Kasumi-1 (cell line): Measurements from ENCODE around the gene PCDHGA12.

Source experiments
- DNase-seq, 2 experiments: peaks; one replicate each; lab custom pipeline; 2025; lab: John Stamatoyannopoulos, UW

The PCDHGA12 gene

DNA sequence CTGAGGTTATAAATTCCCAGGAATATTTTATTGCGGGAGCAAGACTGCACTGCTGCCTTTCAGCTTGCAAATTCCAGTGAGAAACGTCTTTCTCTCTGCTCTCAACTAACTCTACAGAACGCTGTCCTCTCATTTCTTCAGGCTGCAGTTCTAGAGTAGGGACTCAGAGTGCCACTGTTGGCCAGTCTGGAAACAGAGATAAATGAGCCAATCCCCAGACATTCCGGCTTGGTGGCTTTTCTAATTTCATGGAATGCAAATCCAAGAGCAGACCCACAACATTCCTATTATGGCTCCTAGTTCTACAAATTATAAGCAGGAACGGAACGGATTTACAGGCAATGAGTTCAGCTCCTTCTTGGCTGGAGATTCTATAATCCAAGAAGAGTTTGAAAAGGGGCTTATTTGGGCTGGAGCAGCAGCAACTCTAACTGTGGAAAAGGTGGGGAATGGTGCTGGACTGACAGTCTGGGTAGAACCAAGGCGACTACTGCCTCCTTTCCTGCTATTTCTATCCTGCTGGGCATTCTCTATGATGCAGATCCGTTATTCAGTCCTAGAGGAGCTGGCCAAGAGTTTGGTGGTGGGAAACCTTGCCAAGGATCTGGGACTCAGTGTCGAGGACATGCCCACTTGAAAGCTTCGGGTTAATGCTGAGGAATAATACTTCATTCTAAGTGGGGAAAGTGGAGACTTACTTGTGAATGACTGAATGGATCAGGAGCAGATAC, 9.3 kb downstream of the PCDHGA12 start:
- DNase-seq = no peak

DNA sequence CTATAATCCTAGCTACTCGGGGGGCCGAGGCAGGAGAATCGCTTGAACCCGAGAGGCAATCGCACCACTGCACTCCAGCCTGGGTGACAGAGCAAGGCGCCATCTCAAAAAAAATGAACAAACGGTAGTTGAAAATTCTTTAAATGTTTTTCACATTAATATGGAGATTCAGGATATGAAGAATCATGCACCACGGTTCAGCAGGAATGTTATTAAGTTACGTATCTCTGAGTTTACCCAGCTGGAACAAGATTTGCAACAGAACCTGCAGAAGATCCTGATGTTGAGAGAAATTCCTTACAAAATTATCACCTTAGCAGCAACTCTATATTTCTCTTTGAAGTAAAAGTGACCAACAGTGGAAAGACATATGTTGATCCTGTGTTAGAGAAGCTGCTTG, 10.0 kb downstream of the PCDHGA12 start:
- DNase-seq = no peak

DNA sequence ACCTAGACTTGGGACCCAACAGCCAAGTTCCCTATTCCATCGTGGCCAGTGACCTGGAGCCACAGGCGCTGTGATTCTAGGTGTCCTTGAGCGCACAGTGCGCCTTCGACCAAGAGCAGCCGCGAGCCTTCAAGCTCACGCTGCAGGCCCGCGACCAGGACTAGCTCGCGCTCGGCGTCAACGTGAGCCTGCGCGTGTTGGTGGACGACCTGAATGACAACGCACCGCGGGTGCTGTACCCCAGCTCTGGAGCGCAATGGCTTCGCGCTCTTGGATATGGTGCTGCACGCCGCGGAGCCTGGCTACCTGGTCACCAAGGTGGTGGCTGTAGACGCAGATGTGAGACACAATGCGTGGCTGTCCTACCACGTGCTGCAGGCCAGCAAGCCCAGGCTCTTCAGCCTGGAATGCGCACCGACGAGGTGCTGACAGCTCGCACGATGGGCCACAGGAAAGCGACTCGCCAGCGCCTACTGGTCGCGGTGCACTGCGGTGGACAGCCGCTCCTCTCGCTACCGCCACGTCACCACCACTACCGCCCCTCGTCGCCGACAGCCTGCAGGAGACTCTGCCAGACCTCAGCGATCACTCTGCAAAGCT, 11.4 kb downstream of the PCDHGA12 start:
- DNase-seq = no peak

DNA sequence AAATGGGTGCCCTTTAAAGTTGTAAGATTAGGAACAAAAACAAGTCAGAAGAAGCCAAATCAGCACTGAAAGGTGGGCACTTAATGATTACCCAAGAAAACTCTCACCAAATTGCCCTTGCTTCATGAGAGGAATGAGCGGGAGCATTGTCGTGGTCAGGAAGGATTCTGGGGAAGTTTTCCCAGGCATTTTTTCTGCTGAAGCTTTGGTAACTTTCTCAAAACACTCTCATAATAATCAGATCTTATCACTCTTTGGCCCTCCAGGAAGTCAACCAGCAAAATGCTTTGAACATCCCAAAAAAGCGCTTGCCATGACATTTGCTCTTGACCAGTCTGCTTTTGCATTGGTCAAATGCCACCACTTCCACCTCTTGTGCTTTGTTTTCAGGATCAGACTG, 35.0 kb downstream of the PCDHGA12 start:
- no peak for DNase-seq

DNA sequence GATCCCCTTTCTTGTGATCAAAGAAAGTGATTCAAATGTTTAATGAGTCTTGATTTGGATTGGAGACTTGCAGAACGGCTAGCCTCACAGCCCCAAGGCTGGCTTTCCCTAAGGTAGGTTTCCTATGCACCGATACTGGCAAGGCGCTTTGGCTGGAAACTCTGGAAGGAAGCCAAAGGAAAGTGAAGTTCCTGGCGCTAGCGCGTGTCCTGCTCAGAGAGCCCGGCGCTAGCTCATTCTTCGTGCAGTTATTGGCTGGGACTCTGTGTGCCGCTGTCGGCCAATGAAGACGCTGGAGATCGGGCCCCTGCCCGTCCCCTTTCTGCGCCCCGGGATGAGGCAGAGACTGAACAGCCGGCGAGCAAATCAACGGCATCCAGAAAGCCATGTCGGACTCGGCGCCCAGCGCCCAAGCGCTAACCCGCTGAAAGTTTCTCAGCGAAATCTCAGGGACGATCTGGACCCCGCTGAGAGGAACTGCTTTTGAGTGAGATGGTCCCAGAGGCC, 45.4 kb downstream of the PCDHGA12 start, which contains the start of gene PCDHGC3:
Gene PCDHGC3, plus strand, starts transcription at position 342 of the 507 bp plus-strand sequence. Its CDS starts 151 bp downstream, at position 493.
- peak; percentile 88 for DNase-seq

DNA sequence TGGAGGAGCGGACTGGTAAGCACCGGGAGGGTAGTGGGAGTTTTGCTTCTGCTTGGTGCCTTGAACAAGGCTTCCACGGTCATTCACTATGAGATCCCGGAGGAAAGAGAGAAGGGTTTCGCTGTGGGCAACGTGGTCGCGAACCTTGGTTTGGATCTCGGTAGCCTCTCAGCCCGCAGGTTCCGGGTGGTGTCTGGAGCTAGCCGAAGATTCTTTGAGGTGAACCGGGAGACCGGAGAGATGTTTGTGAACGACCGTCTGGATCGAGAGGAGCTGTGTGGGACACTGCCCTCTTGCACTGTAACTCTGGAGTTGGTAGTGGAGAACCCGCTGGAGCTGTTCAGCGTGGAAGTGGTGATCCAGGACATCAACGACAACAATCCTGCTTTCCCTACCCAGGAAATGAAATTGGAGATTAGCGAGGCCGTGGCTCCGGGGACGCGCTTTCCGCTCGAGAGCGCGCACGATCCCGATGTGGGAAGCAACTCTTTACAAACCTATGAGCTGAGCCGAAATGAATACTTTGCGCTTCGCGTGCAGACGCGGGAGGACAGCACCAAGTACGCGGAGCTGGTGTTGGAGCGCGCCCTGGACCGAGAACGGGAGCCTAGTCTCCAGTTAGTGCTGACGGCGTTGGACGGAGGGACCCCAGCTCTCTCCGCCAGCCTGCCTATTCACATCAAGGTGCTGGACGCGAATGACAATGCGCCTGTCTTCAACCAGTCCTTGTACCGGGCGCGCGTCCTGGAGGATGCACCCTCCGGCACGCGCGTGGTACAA, 46.0 kb downstream of the PCDHGA12 start:
- peak; percentile 54 for DNase-seq

DNA sequence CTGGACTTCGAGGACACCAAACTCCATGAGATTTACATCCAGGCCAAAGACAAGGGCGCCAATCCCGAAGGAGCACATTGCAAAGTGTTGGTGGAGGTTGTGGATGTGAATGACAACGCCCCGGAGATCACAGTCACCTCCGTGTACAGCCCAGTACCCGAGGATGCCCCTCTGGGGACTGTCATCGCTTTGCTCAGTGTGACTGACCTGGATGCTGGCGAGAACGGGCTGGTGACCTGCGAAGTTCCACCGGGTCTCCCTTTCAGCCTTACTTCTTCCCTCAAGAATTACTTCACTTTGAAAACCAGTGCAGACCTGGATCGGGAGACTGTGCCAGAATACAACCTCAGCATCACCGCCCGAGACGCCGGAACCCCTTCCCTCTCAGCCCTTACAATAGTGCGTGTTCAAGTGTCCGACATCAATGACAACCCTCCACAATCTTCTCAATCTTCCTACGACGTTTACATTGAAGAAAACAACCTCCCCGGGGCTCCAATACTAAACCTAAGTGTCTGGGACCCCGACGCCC, 46.8 kb downstream of the PCDHGA12 start:
- no peak for DNase-seq

DNA sequence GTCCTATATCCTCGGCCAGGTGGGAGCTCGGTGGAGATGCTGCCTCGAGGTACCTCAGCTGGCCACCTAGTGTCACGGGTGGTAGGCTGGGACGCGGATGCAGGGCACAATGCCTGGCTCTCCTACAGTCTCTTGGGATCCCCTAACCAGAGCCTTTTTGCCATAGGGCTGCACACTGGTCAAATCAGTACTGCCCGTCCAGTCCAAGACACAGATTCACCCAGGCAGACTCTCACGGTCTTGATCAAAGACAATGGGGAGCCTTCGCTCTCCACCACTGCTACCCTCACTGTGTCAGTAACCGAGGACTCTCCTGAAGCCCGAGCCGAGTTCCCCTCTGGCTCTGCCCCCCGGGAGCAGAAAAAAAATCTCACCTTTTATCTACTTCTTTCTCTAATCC, 47.5 kb downstream of the PCDHGA12 start:
- no peak for DNase-seq

DNA sequence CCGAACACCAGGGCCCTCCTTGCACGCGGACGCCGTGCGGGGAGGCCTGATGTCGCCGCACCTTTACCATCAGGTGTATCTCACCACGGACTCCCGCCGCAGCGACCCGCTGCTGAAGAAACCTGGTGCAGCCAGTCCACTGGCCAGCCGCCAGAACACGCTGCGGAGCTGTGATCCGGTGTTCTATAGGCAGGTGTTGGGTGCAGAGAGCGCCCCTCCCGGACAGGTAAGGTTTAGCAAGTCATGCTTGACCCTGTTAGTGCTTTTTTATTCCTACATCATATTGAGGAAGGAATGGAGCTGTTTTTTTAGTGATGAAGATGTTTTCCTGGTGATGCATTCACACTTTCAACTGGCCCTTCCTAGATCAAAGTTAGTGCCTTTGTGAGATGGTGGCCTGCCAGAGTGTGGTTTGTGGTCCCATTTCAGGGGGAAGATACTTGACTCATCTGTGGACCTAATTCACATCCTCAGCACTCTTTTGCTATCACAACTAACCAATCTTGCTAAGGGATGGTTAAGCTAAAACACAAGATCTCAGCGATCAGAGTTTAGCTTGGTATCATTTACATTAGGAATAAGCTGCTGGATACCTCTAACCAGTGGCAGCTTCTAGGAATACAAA, 48.1 kb downstream of the PCDHGA12 start:
- no peak for DNase-seq

DNA sequence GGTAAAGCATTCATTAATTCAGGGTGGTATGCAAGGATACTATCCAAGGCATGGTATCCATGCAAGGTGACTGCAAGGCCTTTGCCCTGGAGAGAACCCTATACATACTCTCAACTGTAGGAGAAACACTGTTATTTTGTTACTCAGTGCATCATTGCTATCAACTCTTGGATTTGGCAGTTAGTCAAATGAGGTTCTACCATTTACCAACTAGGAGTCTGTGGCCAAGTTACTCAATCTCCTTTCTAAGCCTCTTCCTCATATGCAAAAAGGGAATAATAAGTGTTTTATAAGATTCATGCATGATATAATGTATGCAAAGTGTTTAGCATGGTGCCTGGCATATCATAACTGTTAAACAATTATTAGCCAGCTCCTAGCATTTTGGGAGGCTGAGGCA, 49.5 kb downstream of the PCDHGA12 start:
- DNase-seq = peak in 1 of 2 experiments; percentile 6
